Measurements from ENCODE around the gene CBX4. TPM values are rescaled to one million over a fixed set of nuclear protein-coding genes. Genes with fewer than 3 reads are reported as not detected.
A peak's percentile ranks its signal among the peaks of the same experiment; 100 is the strongest.

CBX4 gene
- total and polyA plus RNA-seq, 2 of the 13 experiments (the other 11 are each of a cell fraction or from before 2014, with no cell fraction given): 25.8 to 50.8 TPM

GRCh38 chr17:79796763-79797491, 42.3 kb downstream of the CBX4 start, which contains the start of gene CBX8 (continued):
- TF ChIP-seq NFKBIZ (CRISPR knock-in tag; IDR thresholded peaks at IDR 0.05) (peak; percentile 62), KAT8 (CRISPR knock-in tag; IDR thresholded peaks at IDR 0.05) (peak; percentile 75), MYC (CRISPR knock-in tag; IDR thresholded peaks at IDR 0.05; ENCODE audit: borderline replicate concordance) (0 out of 2 replicates have a peak, but pooled peaks have one; percentile 25), NFKB2 (CRISPR knock-in tag; IDR thresholded peaks at IDR 0.05; ENCODE audit: borderline replicate concordance) (peak; percentile 79; the same call in 1 of the 2 replicates), ZBTB14 (CRISPR knock-in tag; IDR thresholded peaks at IDR 0.05) (no peak; the same call in 1 of the 2 replicates), KLF9 (CRISPR knock-in tag; IDR thresholded peaks at IDR 0.05; ENCODE audit: low read depth) (0 out of 2 replicates have a peak, but pooled peaks have one; percentile 32), KDM5B (CRISPR knock-in tag; IDR thresholded peaks at IDR 0.05; ENCODE audit: borderline replicate concordance) (peak; percentile 46; the same call in 1 of the 2 replicates), ZSCAN12 (CRISPR knock-in tag; IDR thresholded peaks at IDR 0.05) (no peak), ZNF142 (CRISPR knock-in tag; IDR thresholded peaks at IDR 0.05) (peak; percentile 66; the same call in 1 of the 2 replicates), GLMP (CRISPR knock-in tag; IDR thresholded peaks at IDR 0.05; ENCODE audit: borderline replicate concordance) (no peak)
